HCT116 (cell line): ENCODE measurements around the gene RHOBTB1. TPM values are rescaled to one million over a fixed set of nuclear protein-coding genes. Genes with fewer than 3 reads are reported as not detected.

ENCODE experiments used
- ATAC-seq: fragments of 200-7000 bp; cut with Tn5 transposase; 2 replicates; pipeline ENCODE4 v1.9.1; 2020; ENCODE audit warnings: mild to moderate bottlenecking, moderate library complexity
- BruUV-seq: library from RNA; stranded (reverse); fragments of 400-500 nt; replicated peaks from 2 replicates; lab custom pipeline; 2021; lab: Mats Ljungman, UMichigan
- CTCF ChIA-PET: fragments of 300-600 bp; sonication (Branson Sonifier 250); formaldehyde crosslinking; loops from one replicate; lab custom pipeline; 2021; ENCODE audit warnings: antibody characterized with exemption; lab: Charles Lee
- POLR2A ChIA-PET: fragments of 300-600, 350-600 bp; sonication (Branson Sonifier 250); formaldehyde crosslinking; loops from one replicate; lab custom pipeline; 2021; ENCODE audit warnings: antibody characterized with exemption; lab: Charles Lee
- RAD21 ChIA-PET, 2 experiments: fragments of 300-600 bp; sonication (Branson Sonifier 250); formaldehyde crosslinking; loops; one replicate each; lab custom pipeline; 2023; ENCODE audit warnings: low total read pairs in 2 of 2; ENCODE audit not compliant: uncharacterized antibody in 2 of 2, unreplicated experiment in 2 of 2, low non-redundant PET in 1 of 2; lab: Charles Lee
- DNase-seq: peaks from one replicate; pipeline ENCODE4 v3.0.0-alpha.2; 2010; ENCODE audit warnings: low read depth, low spot score
- H2AFZ ChIP-seq: fragments of 200-600 bp; shearing (Covaris generic), sonication (generic); 2 replicates; pipeline ENCODE4 v1.6.1; 2017; ENCODE audit warnings: low read depth, mixed run types, mixed read lengths, antibody characterized with exemption, low read length; ENCODE audit not compliant: poor library complexity, severe bottlenecking
- H3K27ac ChIP-seq: 2 replicates; pipeline ENCODE4 v1.5.1; 2012; ENCODE audit warnings: low read depth, low read length
- H3K27me3 ChIP-seq: fragments of 200-600 bp; sonication (generic); 2 replicates; pipeline ENCODE4 v1.6.1; 2016; ENCODE audit warnings: mixed run types, low read length, mixed read lengths; ENCODE audit not compliant: insufficient read depth
- H3K36me3 ChIP-seq, 2 experiments: fragments of 200-500 bp in 1 of 2; fragments of 200-600 bp in 1 of 2; sonication (Bioruptor generic) in 1 of 2; sonication (generic) in 1 of 2; 2 replicates each; pipeline versions ENCODE4 v1.5.1 to v1.6.1; 2014 to 2016; ENCODE audit warnings: low read length in 2 of 2, inconsistent platforms in 1 of 2, mixed read lengths in 1 of 2, mixed run types in 1 of 2; ENCODE audit not compliant: insufficient read depth in 2 of 2, control insufficient read depth in 1 of 2
- H3K4me1 ChIP-seq, 2 experiments: fragments of 200-600 bp in 1 of 2; sonication (generic) in 1 of 2; 2 replicates each; pipeline versions ENCODE4 v1.5.1 to v1.6.1; 2012 to 2017; ENCODE audit warnings: low read length in 2 of 2, inconsistent platforms in 1 of 2, mild to moderate bottlenecking in 1 of 2, mixed read lengths in 1 of 2, mixed run types in 1 of 2, moderate library complexity in 1 of 2; ENCODE audit not compliant: insufficient read depth in 2 of 2, control insufficient read depth in 1 of 2
- H3K4me2 ChIP-seq: fragments of 200-600 bp; sonication (generic); 2 replicates; pipeline ENCODE4 v1.6.1; 2017; ENCODE audit warnings: mixed run types, low read length, mixed read lengths
- H3K4me3 ChIP-seq, 2 experiments: fragments of 200-600 bp in 1 of 2; sonication (generic) in 1 of 2; replicated peaks in 1 of 2; 2 replicates each; pipeline ENCODE4 v1.5.1; 2011 to 2016; ENCODE audit warnings: low read length in 2 of 2, control low read depth in 1 of 2, low read depth in 1 of 2, mild to moderate bottlenecking in 1 of 2, mixed read lengths in 1 of 2, mixed run types in 1 of 2
- H3K79me2 ChIP-seq: fragments of 200-600 bp; sonication (generic); 2 replicates; pipeline ENCODE4 v1.6.1; 2017; ENCODE audit warnings: mild to moderate bottlenecking, mixed run types, low read length, moderate library complexity, mixed read lengths; ENCODE audit not compliant: insufficient read depth
- H3K9ac ChIP-seq: fragments of 200-600 bp; sonication (generic); 2 replicates; pipeline ENCODE4 v1.6.1; 2016; ENCODE audit warnings: low read length, mixed read lengths
- H3K9me2 ChIP-seq: fragments of 200-600 bp; sonication (generic), shearing (Covaris generic); 2 replicates; pipeline ENCODE4 v1.6.1; 2017; ENCODE audit warnings: mixed run types, mild to moderate bottlenecking, moderate library complexity; ENCODE audit not compliant: insufficient read depth
- H3K9me3 ChIP-seq, 2 experiments: fragments of 200-500 bp in 1 of 2; fragments of 200-600 bp in 1 of 2; sonication (Bioruptor generic) in 1 of 2; sonication (generic) in 1 of 2; 2 replicates each; pipeline ENCODE4 v1.6.1; 2014 to 2017; ENCODE audit warnings: low read length in 2 of 2, mixed read lengths in 2 of 2, inconsistent platforms in 1 of 2, low read depth in 1 of 2, mild to moderate bottlenecking in 1 of 2, mixed run types in 1 of 2, moderate library complexity in 1 of 2; ENCODE audit not compliant: control insufficient read depth in 1 of 2, insufficient read depth in 1 of 2
- H4K20me1 ChIP-seq: fragments of 200-600 bp; sonication (generic), shearing (Covaris generic); 2 replicates; pipeline ENCODE4 v1.6.1; 2017; ENCODE audit warnings: mixed run types, mild to moderate bottlenecking, moderate library complexity; ENCODE audit not compliant: insufficient read depth
- CTCF ChIP-seq, 3 experiments: fragments of 200-600 bp in 1 of 3; sonication (generic) in 1 of 3; IDR thresholded peaks in 2 of 3; conservative IDR thresholded peaks in 1 of 3; 2 replicates each; pipeline ENCODE4 v1.5.1; 2012 to 2017; ENCODE audit warnings: low read depth in 2 of 3, low read length in 2 of 3, antibody characterized with exemption in 1 of 3, borderline replicate concordance in 1 of 3, control low read depth in 1 of 3, mild to moderate bottlenecking in 1 of 3, mixed read lengths in 1 of 3, mixed run types in 1 of 3, moderate library complexity in 1 of 3; ENCODE audit not compliant: insufficient read depth in 1 of 3
- EGR1 ChIP-seq: IDR thresholded peaks from 2 replicates; pipeline ENCODE4 v1.6.1; 2012; ENCODE audit warnings: low read depth
- intact Hi-C: fragments of 100-400 bp; cut with micrococcal nuclease; formaldehyde crosslinking; loops from 2 replicates; pipeline ENCODE4 v1.10.0; 2022
- total RNA-seq: library from RNA; stranded (reverse); gene quantifications from one replicate; pipeline ENCODE4 v1.2.1, GENCODE V29; 2021; ENCODE audit not compliant: unreplicated experiment

The RHOBTB1 gene
- total RNA-seq, 1 experiment from 2014 or later: 1.6 TPM

DNA sequence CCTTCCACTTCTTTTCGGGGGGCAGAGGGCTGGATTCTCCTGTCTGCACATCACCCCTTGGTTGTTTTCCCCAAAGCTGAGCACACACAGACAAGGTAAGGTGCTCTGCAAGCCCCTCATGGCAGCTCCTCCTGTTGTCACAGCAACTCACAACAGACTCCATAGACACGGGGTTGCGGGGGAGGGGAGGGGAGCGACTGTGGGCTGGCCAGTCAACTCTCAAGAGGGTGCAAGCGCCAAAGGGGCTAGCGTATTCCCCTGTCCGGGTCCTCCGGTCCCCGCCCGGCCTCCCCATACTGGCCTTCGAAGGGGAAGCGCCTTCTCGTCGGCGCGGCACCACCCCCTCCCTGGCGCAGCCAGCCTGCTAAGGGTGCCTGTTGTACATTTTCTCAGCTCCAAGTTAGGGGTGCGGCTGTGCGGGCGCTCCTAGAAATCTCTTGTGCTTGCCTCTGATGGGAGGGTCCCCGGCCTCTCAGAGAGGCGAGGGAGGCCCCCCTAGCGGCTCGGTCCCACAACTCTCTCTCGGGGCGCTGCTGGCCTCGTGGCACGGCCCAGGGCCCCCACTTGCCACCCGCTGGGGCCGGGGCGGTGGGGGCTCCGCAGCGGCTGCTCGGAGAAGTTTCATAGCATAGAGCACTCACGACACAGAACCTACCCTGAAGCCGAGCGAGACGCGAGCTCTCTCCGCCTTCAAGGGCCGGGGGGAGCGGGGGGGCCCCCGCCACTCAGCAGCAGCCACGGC lies 498 bp downstream of the RHOBTB1 start:
- intact Hi-C loops: no loop called here

More for the DNA sequence above, 498 bp downstream of the RHOBTB1 start:
- Histone ChIP-seq H3K9ac (peak overlapping the region; percentile 70), H3K79me2 (no peaks in the 10 kb centered on the region), H3K27ac (peak overlapping the region; percentile 18; the same call in 1 of the 2 replicates), H4K20me1 (no peaks in the 10 kb centered on the region), H3K4me1 (peaks cover 3 to 19% of the 10 kb centered on the region in 2 experiments; a peak in 2 of 4 replicates), H3K27me3 (no peaks in the 10 kb centered on the region), H3K36me3 (no peaks in the 10 kb centered on the region), H3K4me3 (peak overlapping the region; percentile 51 to 72), H3K9me3 (no peaks in the 10 kb centered on the region), H2AFZ (peak overlapping the region; percentile 16), H3K9me2 (no peaks in the 10 kb centered on the region), H3K4me2 (peak overlapping the region; percentile 96)
- ChIA-PET RAD21 (no interaction called here), CTCF (interaction anchor here (0.6 kb wide), 1 partner anchor 843 kb away, joined by 3 read pairs; no protein-coding TSS in a partner anchor), POLR2A (no interaction called here)
- TF ChIP-seq EGR1 (peak; percentile 36; the same call in 1 of the 2 replicates), CTCF (IDR thresholded peaks at IDR 0.05 in 2 of 3, conservative IDR thresholded peaks at IDR 0.05 in 1 of 3; ENCODE audit: borderline replicate concordance in 1 of 3, insufficient read depth in 1 of 3, low read depth in 2 of 3, low read length in 2 of 3) (no peak)
- DNase-seq: peak; percentile 3
- no TSS peak for BruUV-seq
- ATAC-seq: peak; percentile 69
